ENCODE results near the gene CTTN.

Gene CTTN

GRCh38 chr11:70463478-70464255 lies 65.3 kb downstream of the CTTN start:
- H3K36me3 ChIP-seq (ENCODE audit: insufficient read depth, low read length) = no peaks in the 10 kb centered on the region
- H3K4me2 ChIP-seq (ENCODE audit: low read length) = no peak overlapping the region
- H3K27me3 ChIP-seq (ENCODE audit: control insufficient read depth, insufficient read depth, low read length) = peaks cover 31% of the 10 kb centered on the region
- no peaks in the 10 kb centered on the region for H3K4me1 ChIP-seq (ENCODE audit: control insufficient read depth, insufficient read depth, low read length)
- no peaks in the 10 kb centered on the region for H3K9me3 ChIP-seq (replicated peaks; ENCODE audit: low read length)
- H3K9ac ChIP-seq (ENCODE audit: low read depth, low read length) = no peak overlapping the region
- H3K4me3 ChIP-seq (ENCODE audit: low read length) = no peak overlapping the region

GRCh38 chr11:70464509-70465361 lies 66.4 kb downstream of the CTTN start:
- no peaks in the 10 kb centered on the region for H3K9me3 ChIP-seq (replicated peaks; ENCODE audit: low read length)
- no peak overlapping the region for H3K4me2 ChIP-seq (ENCODE audit: low read length)
- no peak overlapping the region for H3K4me3 ChIP-seq (ENCODE audit: low read length)
- H3K4me1 ChIP-seq (ENCODE audit: control insufficient read depth, insufficient read depth, low read length) = no peaks in the 10 kb centered on the region
- no peak overlapping the region for H3K9ac ChIP-seq (ENCODE audit: low read depth, low read length)
- no peaks in the 10 kb centered on the region for H3K36me3 ChIP-seq (ENCODE audit: insufficient read depth, low read length)
- H3K27me3 ChIP-seq (ENCODE audit: control insufficient read depth, insufficient read depth, low read length) = peaks cover 31% of the 10 kb centered on the region

- H3K9ac ChIP-seq (ENCODE audit: low read depth, low read length) = no peak overlapping the region
- H3K36me3 ChIP-seq (ENCODE audit: insufficient read depth, low read length) = no peaks in the 10 kb centered on the region
- no peak overlapping the region for H3K4me3 ChIP-seq (ENCODE audit: low read length)
- no peaks in the 10 kb centered on the region for H3K9me3 ChIP-seq (replicated peaks; ENCODE audit: low read length)
- H3K27me3 ChIP-seq (ENCODE audit: control insufficient read depth, insufficient read depth, low read length) = peaks cover 24% of the 10 kb centered on the region
- H3K4me1 ChIP-seq (ENCODE audit: control insufficient read depth, insufficient read depth, low read length) = no peaks in the 10 kb centered on the region
- no peak overlapping the region for H3K4me2 ChIP-seq (ENCODE audit: low read length)
These were observed 67.8 kb downstream of the CTTN start for GRCh38 chr11:70466154-70466553.

GRCh38 chr11:70466596-70466995 lies 68.3 kb downstream of the CTTN start:
- H3K27me3 ChIP-seq (ENCODE audit: control insufficient read depth, insufficient read depth, low read length) = peaks cover 21% of the 10 kb centered on the region
- no peaks in the 10 kb centered on the region for H3K4me1 ChIP-seq (ENCODE audit: control insufficient read depth, insufficient read depth, low read length)
- H3K9me3 ChIP-seq (replicated peaks; ENCODE audit: low read length) = no peaks in the 10 kb centered on the region

GRCh38 chr11:70467201-70468085 lies 69.1 kb downstream of the CTTN start:
- no peak overlapping the region for H3K9ac ChIP-seq (ENCODE audit: low read depth, low read length)
- no peak overlapping the region for H3K4me3 ChIP-seq (ENCODE audit: low read length)
- H3K4me1 ChIP-seq (ENCODE audit: control insufficient read depth, insufficient read depth, low read length) = no peaks in the 10 kb centered on the region
- H3K36me3 ChIP-seq (ENCODE audit: insufficient read depth, low read length) = no peaks in the 10 kb centered on the region
- H3K4me2 ChIP-seq (ENCODE audit: low read length) = no peak overlapping the region
- peaks cover 12% of the 10 kb centered on the region for H3K27me3 ChIP-seq (ENCODE audit: control insufficient read depth, insufficient read depth, low read length)
- H3K9me3 ChIP-seq (replicated peaks; ENCODE audit: low read length) = no peaks in the 10 kb centered on the region

More at GRCh38 chr11:70466596-70466995, 68.3 kb downstream of the CTTN start:
- H3K9ac ChIP-seq (ENCODE audit: low read depth, low read length) = no peak overlapping the region
- no peaks in the 10 kb centered on the region for H3K36me3 ChIP-seq (ENCODE audit: insufficient read depth, low read length)
- no peak overlapping the region for H3K4me3 ChIP-seq (ENCODE audit: low read length)
- no peak overlapping the region for H3K4me2 ChIP-seq (ENCODE audit: low read length)

GRCh38 chr11:70468256-70469195 lies 70.2 kb downstream of the CTTN start:
- H3K9me3 ChIP-seq (replicated peaks; ENCODE audit: low read length) = no peaks in the 10 kb centered on the region
- no peaks in the 10 kb centered on the region for H3K4me1 ChIP-seq (ENCODE audit: control insufficient read depth, insufficient read depth, low read length)
- no peak overlapping the region for H3K9ac ChIP-seq (ENCODE audit: low read depth, low read length)
- H3K4me3 ChIP-seq (ENCODE audit: low read length) = no peak overlapping the region
- H3K4me2 ChIP-seq (ENCODE audit: low read length) = no peak overlapping the region
- H3K27me3 ChIP-seq (ENCODE audit: control insufficient read depth, insufficient read depth, low read length) = peaks cover 9% of the 10 kb centered on the region
- H3K36me3 ChIP-seq (ENCODE audit: insufficient read depth, low read length) = no peaks in the 10 kb centered on the region

- H3K27me3 ChIP-seq (ENCODE audit: control insufficient read depth, insufficient read depth, low read length) = peaks cover 8% of the 10 kb centered on the region
- H3K9me3 ChIP-seq (replicated peaks; ENCODE audit: low read length) = no peaks in the 10 kb centered on the region
- no peaks in the 10 kb centered on the region for H3K4me1 ChIP-seq (ENCODE audit: control insufficient read depth, insufficient read depth, low read length)
- H3K36me3 ChIP-seq (ENCODE audit: insufficient read depth, low read length) = no peaks in the 10 kb centered on the region
- H3K9ac ChIP-seq (ENCODE audit: low read depth, low read length) = no peak overlapping the region
- no peak overlapping the region for H3K4me3 ChIP-seq (ENCODE audit: low read length)
- no peak overlapping the region for H3K4me2 ChIP-seq (ENCODE audit: low read length)
These were observed 71.8 kb downstream of the CTTN start for GRCh38 chr11:70470127-70470526.

GRCh38 chr11:70471254-70471653 lies 72.9 kb downstream of the CTTN start:
- Histone ChIP-seq H3K4me1 (ENCODE audit: control insufficient read depth, insufficient read depth, low read length) (no peaks in the 10 kb centered on the region), H3K4me2 (ENCODE audit: low read length) (no peak overlapping the region), H3K27me3 (ENCODE audit: control insufficient read depth, insufficient read depth, low read length) (no peaks in the 10 kb centered on the region), H3K9ac (ENCODE audit: low read depth, low read length) (no peak overlapping the region), H3K36me3 (ENCODE audit: insufficient read depth, low read length) (no peaks in the 10 kb centered on the region), H3K4me3 (ENCODE audit: low read length) (no peak overlapping the region), H3K9me3 (replicated peaks; ENCODE audit: low read length) (no peaks in the 10 kb centered on the region)

GRCh38 chr11:70472240-70472639 lies 73.9 kb downstream of the CTTN start:
- no peak overlapping the region for H3K4me2 ChIP-seq (ENCODE audit: low read length)
- H3K27me3 ChIP-seq (ENCODE audit: control insufficient read depth, insufficient read depth, low read length) = no peaks in the 10 kb centered on the region
- no peak overlapping the region for H3K4me3 ChIP-seq (ENCODE audit: low read length)
- H3K9ac ChIP-seq (ENCODE audit: low read depth, low read length) = no peak overlapping the region
- H3K36me3 ChIP-seq (ENCODE audit: insufficient read depth, low read length) = no peaks in the 10 kb centered on the region
- no peaks in the 10 kb centered on the region for H3K9me3 ChIP-seq (replicated peaks; ENCODE audit: low read length)
- H3K4me1 ChIP-seq (ENCODE audit: control insufficient read depth, insufficient read depth, low read length) = no peaks in the 10 kb centered on the region

GRCh38 chr11:70473186-70473872 lies 75.0 kb downstream of the CTTN start:
- Histone ChIP-seq H3K9me3 (replicated peaks; ENCODE audit: low read length) (no peaks in the 10 kb centered on the region), H3K36me3 (ENCODE audit: insufficient read depth, low read length) (no peaks in the 10 kb centered on the region), H3K9ac (ENCODE audit: low read depth, low read length) (no peak overlapping the region), H3K4me3 (ENCODE audit: low read length) (no peak overlapping the region), H3K4me1 (ENCODE audit: control insufficient read depth, insufficient read depth, low read length) (no peaks in the 10 kb centered on the region), H3K27me3 (ENCODE audit: control insufficient read depth, insufficient read depth, low read length) (no peaks in the 10 kb centered on the region), H3K4me2 (ENCODE audit: low read length) (no peak overlapping the region)
